HEK293 (cell line): ENCODE measurements around the gene CDK19.

Experiments
- GLIS2 ChIP-seq: fragments of 450-650 bp; formaldehyde crosslinking; IDR thresholded peaks from 2 replicates; pipeline ENCODE4 v1.5.1; 2016; ENCODE audit warnings: missing biosample characterization, missing genetic modification characterization
- SCRT2 ChIP-seq: fragments of 450-650 bp; formaldehyde crosslinking; IDR thresholded peaks from 2 replicates; pipeline ENCODE4 v1.5.1; 2016; ENCODE audit warnings: missing biosample characterization, missing genetic modification characterization
- ZNF335 ChIP-seq: fragments of 450-650 bp; formaldehyde crosslinking; conservative IDR thresholded peaks from 2 replicates; pipeline ENCODE4 v1.5.1; 2016; ENCODE audit warnings: missing biosample characterization, missing genetic modification characterization
- ZNF785 ChIP-seq: fragments of 450-650 bp; formaldehyde crosslinking; IDR thresholded peaks from 2 replicates; pipeline ENCODE4 v1.5.1; 2016; ENCODE audit warnings: missing biosample characterization, missing genetic modification characterization
- TF ChIP-seq, protein P1 (sequence below): fragments of 450-650 bp; formaldehyde crosslinking; IDR thresholded peaks from 2 replicates; pipeline ENCODE4 v1.5.1; 2016; ENCODE audit warnings: missing biosample characterization, missing genetic modification characterization

- TF ChIP-seq, protein P1, sequence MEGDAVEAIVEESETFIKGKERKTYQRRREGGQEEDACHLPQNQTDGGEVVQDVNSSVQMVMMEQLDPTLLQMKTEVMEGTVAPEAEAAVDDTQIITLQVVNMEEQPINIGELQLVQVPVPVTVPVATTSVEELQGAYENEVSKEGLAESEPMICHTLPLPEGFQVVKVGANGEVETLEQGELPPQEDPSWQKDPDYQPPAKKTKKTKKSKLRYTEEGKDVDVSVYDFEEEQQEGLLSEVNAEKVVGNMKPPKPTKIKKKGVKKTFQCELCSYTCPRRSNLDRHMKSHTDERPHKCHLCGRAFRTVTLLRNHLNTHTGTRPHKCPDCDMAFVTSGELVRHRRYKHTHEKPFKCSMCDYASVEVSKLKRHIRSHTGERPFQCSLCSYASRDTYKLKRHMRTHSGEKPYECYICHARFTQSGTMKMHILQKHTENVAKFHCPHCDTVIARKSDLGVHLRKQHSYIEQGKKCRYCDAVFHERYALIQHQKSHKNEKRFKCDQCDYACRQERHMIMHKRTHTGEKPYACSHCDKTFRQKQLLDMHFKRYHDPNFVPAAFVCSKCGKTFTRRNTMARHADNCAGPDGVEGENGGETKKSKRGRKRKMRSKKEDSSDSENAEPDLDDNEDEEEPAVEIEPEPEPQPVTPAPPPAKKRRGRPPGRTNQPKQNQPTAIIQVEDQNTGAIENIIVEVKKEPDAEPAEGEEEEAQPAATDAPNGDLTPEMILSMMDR (tag by site-specific recombination): no peak
- TF ChIP-seq GLIS2 (tag by site-specific recombination): no peak
- TF ChIP-seq SCRT2: no peak
- no peak for TF ChIP-seq ZNF335 (tag by site-specific recombination)
- TF ChIP-seq ZNF785 (tag by site-specific recombination): no peak
Observed at GRCh38 chr6:110658631-110659211, 156.5 kb downstream of the CDK19 start.
